Choroid plexus epithelial cell (primary cell): ENCODE results near the gene GMDS.

Experiments
- DNase-seq: peaks from one replicate; pipeline ENCODE4 v3.0.0-alpha.2; 2010; ENCODE audit warnings: low read depth
- H3K4me3 ChIP-seq: 2 replicates; pipeline ENCODE4 v1.5.1; 2011; ENCODE audit warnings: low read depth, mild to moderate bottlenecking, control low read depth, low read length, moderate library complexity
- TF ChIP-seq, protein P1 (sequence below): conservative IDR thresholded peaks from 2 replicates; pipeline ENCODE4 v1.5.1; 2011; ENCODE audit warnings: low read depth, mild to moderate bottlenecking, control low read depth, inconsistent platforms, low read length, moderate library complexity

GMDS gene

GRCh38 chr6:2054516-2055067 lies 190.8 kb downstream of the GMDS start:
- no peak overlapping the region for H3K4me3 ChIP-seq
- TF ChIP-seq, protein P1, sequence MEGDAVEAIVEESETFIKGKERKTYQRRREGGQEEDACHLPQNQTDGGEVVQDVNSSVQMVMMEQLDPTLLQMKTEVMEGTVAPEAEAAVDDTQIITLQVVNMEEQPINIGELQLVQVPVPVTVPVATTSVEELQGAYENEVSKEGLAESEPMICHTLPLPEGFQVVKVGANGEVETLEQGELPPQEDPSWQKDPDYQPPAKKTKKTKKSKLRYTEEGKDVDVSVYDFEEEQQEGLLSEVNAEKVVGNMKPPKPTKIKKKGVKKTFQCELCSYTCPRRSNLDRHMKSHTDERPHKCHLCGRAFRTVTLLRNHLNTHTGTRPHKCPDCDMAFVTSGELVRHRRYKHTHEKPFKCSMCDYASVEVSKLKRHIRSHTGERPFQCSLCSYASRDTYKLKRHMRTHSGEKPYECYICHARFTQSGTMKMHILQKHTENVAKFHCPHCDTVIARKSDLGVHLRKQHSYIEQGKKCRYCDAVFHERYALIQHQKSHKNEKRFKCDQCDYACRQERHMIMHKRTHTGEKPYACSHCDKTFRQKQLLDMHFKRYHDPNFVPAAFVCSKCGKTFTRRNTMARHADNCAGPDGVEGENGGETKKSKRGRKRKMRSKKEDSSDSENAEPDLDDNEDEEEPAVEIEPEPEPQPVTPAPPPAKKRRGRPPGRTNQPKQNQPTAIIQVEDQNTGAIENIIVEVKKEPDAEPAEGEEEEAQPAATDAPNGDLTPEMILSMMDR = no peak
- DNase-seq = no peak

DNA sequence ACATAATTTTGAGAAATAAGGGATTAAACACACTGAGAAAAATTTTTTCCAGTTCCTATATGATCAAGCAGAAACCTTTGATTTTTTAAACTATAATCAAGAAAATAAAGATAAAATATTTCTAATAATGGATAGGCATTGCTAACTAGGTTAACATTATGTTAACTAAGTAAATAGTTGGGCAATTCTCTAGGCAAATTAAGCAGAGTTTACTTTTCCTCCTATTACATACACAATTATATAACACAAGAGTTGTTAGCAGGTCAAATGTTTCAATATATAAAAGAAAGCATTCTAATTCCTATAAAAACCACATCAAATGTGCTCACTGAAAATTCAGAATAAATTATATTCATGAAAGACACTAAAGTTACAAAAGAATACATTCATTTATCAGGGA lies 191.7 kb downstream of the GMDS start:
- TF ChIP-seq, protein P1 = no peak
- no peak for DNase-seq
- H3K4me3 ChIP-seq = no peak overlapping the region

DNA sequence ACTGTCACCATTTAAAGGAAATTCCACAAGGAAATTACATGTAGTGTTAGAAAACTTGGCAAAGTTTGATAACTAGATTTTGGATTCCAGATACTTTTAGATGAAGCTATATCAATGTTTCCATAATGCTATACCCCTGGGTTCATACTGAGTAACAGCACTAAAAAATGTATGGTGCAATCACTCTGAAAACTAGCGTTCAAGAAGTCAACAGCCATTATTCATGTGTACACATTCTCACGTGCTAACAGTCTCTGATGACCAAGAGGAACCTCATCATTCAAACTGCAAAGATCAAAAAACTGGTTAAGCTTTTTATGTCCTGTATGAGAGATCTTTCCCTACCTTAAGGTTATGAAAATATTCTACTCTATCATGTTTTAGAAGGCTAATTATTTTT lies 197.6 kb downstream of the GMDS start:
- TF ChIP-seq, protein P1 = no peak
- DNase-seq = peak; percentile 2
- H3K4me3 ChIP-seq = no peak overlapping the region

GRCh38 chr6:2044192-2044591 lies 201.2 kb downstream of the GMDS start:
- H3K4me3 ChIP-seq = no peak overlapping the region
- no peak for DNase-seq
- TF ChIP-seq, protein P1 = no peak

DNA sequence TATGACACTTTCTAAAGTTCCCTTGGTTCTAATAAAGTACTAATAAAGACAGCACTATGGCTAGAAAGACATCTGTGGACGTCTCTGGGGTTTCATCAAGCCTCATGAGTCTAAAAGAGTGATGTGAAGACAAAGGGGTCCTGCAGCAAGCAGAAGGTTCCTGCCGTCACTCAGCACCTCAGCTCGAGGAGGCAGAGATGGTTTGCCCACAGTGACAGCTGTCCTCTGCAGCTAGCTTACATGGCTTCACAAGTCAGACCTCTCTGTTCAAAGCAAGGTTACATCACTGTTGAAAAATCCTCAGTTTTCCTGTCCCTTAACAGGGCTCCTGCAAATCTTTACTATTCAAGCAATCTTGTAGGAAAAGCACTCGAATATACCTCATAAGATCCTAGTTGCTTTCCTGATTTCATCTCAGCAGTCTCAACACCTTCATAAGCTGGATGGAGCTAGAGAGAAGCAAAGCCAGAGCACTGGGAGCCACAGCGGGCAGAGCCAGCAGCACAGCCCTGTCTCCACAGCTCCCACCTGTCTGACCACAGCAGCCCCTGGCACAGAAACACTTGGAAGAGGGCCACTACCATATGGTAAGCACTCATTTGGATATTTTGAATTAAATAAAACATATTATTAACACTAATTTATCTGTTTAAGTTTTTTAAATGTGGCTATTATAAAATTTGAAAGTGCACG lies 202.3 kb downstream of the GMDS start:
- no peak overlapping the region for H3K4me3 ChIP-seq
- DNase-seq = no peak
- TF ChIP-seq, protein P1 = no peak

DNA sequence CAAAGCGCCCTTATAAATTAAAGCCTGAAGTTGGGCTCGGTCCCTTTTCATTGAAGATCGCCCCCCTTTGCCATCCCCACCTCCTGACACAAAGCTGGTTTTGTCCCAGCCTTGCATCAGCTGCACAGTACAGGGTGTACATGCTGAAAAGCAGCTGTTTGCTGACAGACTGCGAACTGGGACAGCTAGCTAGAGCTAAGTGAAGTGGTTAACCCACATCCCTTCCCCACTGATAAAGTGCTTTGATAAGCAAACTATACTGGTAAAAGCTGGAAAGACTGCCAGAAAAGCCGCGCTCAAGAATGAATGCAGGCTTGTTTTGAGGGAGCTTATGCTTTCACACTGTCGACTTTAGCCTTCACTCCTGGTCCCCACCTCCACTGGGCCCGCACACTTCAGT lies 207.3 kb downstream of the GMDS start:
- TF ChIP-seq, protein P1 = no peak
- no peak overlapping the region for H3K4me3 ChIP-seq
- DNase-seq = peak; percentile 26

DNA sequence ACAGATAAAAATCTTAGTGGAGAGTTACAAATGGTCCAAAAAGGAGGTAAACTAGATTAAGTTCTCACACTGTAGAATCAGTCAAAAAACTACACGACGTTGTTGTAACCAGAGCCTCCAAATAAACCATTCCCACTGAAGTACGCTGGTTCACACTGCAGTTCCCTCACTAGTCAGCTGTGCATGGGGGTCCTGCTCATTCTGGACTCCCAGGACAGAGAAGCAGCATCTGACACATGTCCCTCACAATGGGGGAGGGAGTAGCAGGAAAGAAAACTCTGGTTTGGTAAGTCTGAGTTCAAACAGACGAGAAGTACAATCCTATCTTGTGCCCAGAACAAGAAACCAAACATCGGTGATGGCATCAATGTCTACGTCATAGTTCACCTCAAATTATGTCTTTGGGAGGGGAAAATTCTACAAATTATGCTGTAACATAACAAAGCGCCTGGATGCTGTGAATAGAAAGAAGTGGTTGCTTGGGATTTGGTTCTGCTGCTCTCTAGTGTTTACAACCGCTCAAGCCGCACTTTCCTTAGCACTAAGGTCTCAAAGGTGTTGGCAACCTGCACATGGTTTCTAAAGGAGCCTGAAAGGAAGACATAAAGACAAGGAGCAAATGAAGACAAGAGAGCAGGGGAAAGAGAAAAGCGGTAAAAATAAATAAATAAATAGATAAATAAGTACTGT lies 208.0 kb downstream of the GMDS start:
- peak; percentile 55 for DNase-seq
- TF ChIP-seq, protein P1 = peak; percentile 63
- no peak overlapping the region for H3K4me3 ChIP-seq
